Right lobe of liver (tissue), 6 donors: Measurements from ENCODE around the gene TRABD2B. TPM values are rescaled to one million over a fixed set of nuclear protein-coding genes. Genes with fewer than 3 reads are reported as not detected.

Experiments
- ATAC-seq, 4 donors: fragments of 200-7000 bp; cut with Tn5 transposase; one replicate each; pipeline ENCODE4 v1.9.1; 2020; ENCODE audit warnings: mild to moderate bottlenecking in 4 of 4, moderate library complexity in 4 of 4
- DNase-seq, 3 donors: peaks; one replicate each; pipeline ENCODE4 v3.0.0-alpha.2; 2020
- H3K27ac ChIP-seq, 3 donors: fragments of 200-600 bp; one replicate each; pipeline ENCODE4 v1.8.0; 2022
- H3K27me3 ChIP-seq, 2 donors: fragments of 200-600 bp; one replicate each; pipeline ENCODE4 v1.8.0; 2022
- H3K36me3 ChIP-seq, 4 donors: fragments of 200-600 bp; sonication (generic) in 1 of 4; one replicate each; pipeline versions ENCODE4 v1.5.1 to v1.8.0; 2017 to 2022; ENCODE audit warnings: control low read depth in 1 of 4
- H3K4me1 ChIP-seq, 4 donors: fragments of 200-600 bp; sonication (generic) in 1 of 4; one replicate each; pipeline versions ENCODE4 v1.5.1 to v1.8.0; 2017 to 2022; ENCODE audit warnings: control low read depth in 1 of 4
- H3K4me3 ChIP-seq, 3 donors: fragments of 200-600 bp; one replicate each; pipeline ENCODE4 v1.8.0; 2022
- H3K9me3 ChIP-seq, 4 donors: fragments of 200-600 bp; sonication (generic) in 1 of 4; one replicate each; pipeline versions ENCODE4 v1.5.1 to v1.8.0; 2017 to 2022; ENCODE audit warnings: control low read depth in 1 of 4
- CTCF ChIP-seq, 4 donors: fragments of 200-600 bp in 3 of 4; fragments of 450-650 bp in 1 of 4; IDR thresholded peaks; one replicate each; pipeline versions ENCODE4 v1.5.1 to v1.8.0; 2016 to 2022; ENCODE audit warnings: antibody characterized with exemption in 4 of 4, mild to moderate bottlenecking in 2 of 4
- POLR2A ChIP-seq: fragments of 450-650 bp; IDR thresholded peaks from one replicate; pipeline ENCODE4 v1.6.1; 2017; ENCODE audit warnings: antibody characterized with exemption, mild to moderate bottlenecking
- WGBS: methylation state at CpG from one replicate; pipeline ENCODE4 v1.1.6; 2018; ENCODE audit warnings: low coverage, low lambda C conversion rate; ENCODE audit not compliant: insufficient coverage; ENCODE audit errors: missing lambda C conversion rate; 5-methylcytosine and 5-hydroxymethylcytosine counted together
- intact Hi-C, 2 donors: fragments of 100-400 bp; cut with DNase I; formaldehyde crosslinking; loops; one replicate each; pipeline versions ENCODE4 v1.11.2 to v1.14.1; 2022
- total RNA-seq, 6 experiments: library from RNA; depleted of rRNA in 2 of 6; stranded (reverse); fragments of >200 nt in 2 of 6; fragmentation: NEBNext Ultra II Directional in 3 of 6; extraction: Animal tissue kit (Norgen Biotek cat#: 25700) in 3 of 6; gene quantifications; one replicate each; pipeline versions ENCODE4 v1.1.0 to v1.2.4, GENCODE V29; 2016 to 2023
- donor health status: DM: no; HTN: yes; CAD: no.
- donor health status: DM: no; HTN: no; CAD: no.
- donor health status: DM: no; HTN: no; CAD: no.
- donor health status: DM: no; HTN: yes; CAD: no.
- donor health status: DM: no; HTN: yes; CAD: no.

TRABD2B gene
- total RNA-seq, 6 experiments from 2014 or later = 0.55 to 9.5 (median 1.8) TPM

GRCh38 chr1:47839433-47839760 lies 157.8 kb downstream of the TRABD2B start:
- no peaks in the 10 kb centered on the region for H3K36me3 ChIP-seq
- H3K27ac ChIP-seq = no peak overlapping the region
- peaks cover 0 to 30% (median 0%) of the 10 kb centered on the region in 4 donors for H3K4me1 ChIP-seq
- intact Hi-C loops = no loop called here
- ATAC-seq = no peak
- TF ChIP-seq CTCF (IDR thresholded peaks at IDR 0.05) (no peak), POLR2A (no peak)
- no peak overlapping the region for H3K4me3 ChIP-seq
- DNase-seq = no peak
- H3K27me3 ChIP-seq = no peaks in the 10 kb centered on the region
- WGBS = 75% methylated on average over 1 of the region's 4 CpGs
- H3K9me3 ChIP-seq = no peaks in the 10 kb centered on the region

- 97% methylated on average over 3 of the region's 16 CpGs for WGBS
- intact Hi-C loops = no loop called here
- H3K9me3 ChIP-seq = no peaks in the 10 kb centered on the region
- peaks cover 0 to 30% (median 0%) of the 10 kb centered on the region in 4 donors for H3K4me1 ChIP-seq
- no peak overlapping the region for H3K4me3 ChIP-seq
- H3K36me3 ChIP-seq = no peaks in the 10 kb centered on the region
- DNase-seq (no peak), ATAC-seq (no peak)
- H3K27ac ChIP-seq = no peak overlapping the region
- TF ChIP-seq CTCF (IDR thresholded peaks at IDR 0.05) (no peak), POLR2A (no peak)
- H3K27me3 ChIP-seq = no peaks in the 10 kb centered on the region
These were observed 158.4 kb downstream of the TRABD2B start for GRCh38 chr1:47838562-47839432.

GRCh38 chr1:47837866-47838561 lies 159.2 kb downstream of the TRABD2B start:
- Histone ChIP-seq H3K27me3 (no peaks in the 10 kb centered on the region), H3K4me1 (peaks cover 0 to 30% (median 0%) of the 10 kb centered on the region in 4 donors), H3K9me3 (no peaks in the 10 kb centered on the region), H3K4me3 (no peak overlapping the region), H3K36me3 (no peaks in the 10 kb centered on the region), H3K27ac (no peak overlapping the region)
- no peak for DNase-seq
- peak; percentile 24 to 90 (median 62) for ATAC-seq
- no peak for TF ChIP-seq CTCF (IDR thresholded peaks at IDR 0.05)
- TF ChIP-seq POLR2A = no peak
- WGBS = 49% methylated on average over 2 of the region's 5 CpGs
- intact Hi-C loops = no loop called here

GRCh38 chr1:47837056-47837830 lies 159.9 kb downstream of the TRABD2B start:
- Histone ChIP-seq H3K4me1 (peaks cover 0 to 30% (median 0%) of the 10 kb centered on the region in 4 donors), H3K9me3 (no peaks in the 10 kb centered on the region), H3K4me3 (no peak overlapping the region), H3K27me3 (no peaks in the 10 kb centered on the region), H3K27ac (no peak overlapping the region), H3K36me3 (no peaks in the 10 kb centered on the region)
- ATAC-seq (peak in 2 of 4 donors; percentile 40 to 47), DNase-seq (no peak)
- intact Hi-C loops = no loop called here
- 86% methylated on average over 12 of the region's 13 CpGs for WGBS
- TF ChIP-seq CTCF (IDR thresholded peaks at IDR 0.05) = no peak
